GM12878 (cell line): ENCODE results near the gene GPN1.

Experiments
- ATF3 ChIP-seq: IDR thresholded peaks from 2 replicates; pipeline ENCODE4 v1.6.1; 2011; ENCODE audit warnings: low read depth, mild to moderate bottlenecking, low read length, moderate library complexity, borderline replicate concordance; ENCODE audit errors: extremely low read depth
- CTCF ChIP-seq, 3 experiments: IDR thresholded peaks in 2 of 3; conservative IDR thresholded peaks in 1 of 3; 2 replicates each; pipeline ENCODE4 v1.5.1; 2011; ENCODE audit warnings: low read depth in 3 of 3, low read length in 3 of 3, mild to moderate bottlenecking in 3 of 3, control low read depth in 2 of 3, moderate library complexity in 2 of 3, inconsistent platforms in 1 of 3, mixed read lengths in 1 of 3; ENCODE audit not compliant: control insufficient read depth in 2 of 3, insufficient read depth in 1 of 3; ENCODE audit errors: extremely low read depth in 1 of 3
- EZH2 ChIP-seq: IDR thresholded peaks from 2 replicates; pipeline ENCODE4 v1.6.1; 2012; ENCODE audit warnings: low read depth, mild to moderate bottlenecking, control low read depth, inconsistent platforms, low read length, borderline replicate concordance; ENCODE audit not compliant: control insufficient read depth
- LARP7 ChIP-seq: fragments of 450-650 bp; IDR thresholded peaks from 2 replicates; pipeline ENCODE4 v1.6.1; 2017; ENCODE audit warnings: mild to moderate bottlenecking
- POLR2AphosphoS5 ChIP-seq: IDR thresholded peaks from 2 replicates; pipeline ENCODE4 v1.6.1; 2011; ENCODE audit warnings: mild to moderate bottlenecking, low read length, inconsistent platforms
- SRF ChIP-seq, 2 experiments: IDR thresholded peaks; 2 replicates each; pipeline ENCODE4 v1.6.1; 2011; ENCODE audit warnings: low read depth in 2 of 2, low read length in 2 of 2, mild to moderate bottlenecking in 1 of 2, moderate library complexity in 1 of 2
- YY1 ChIP-seq: IDR thresholded peaks from 2 replicates; pipeline ENCODE4 v1.6.1; 2011; ENCODE audit warnings: low read depth, mild to moderate bottlenecking, low read length
- ZBTB11 ChIP-seq: fragments of 450-650 bp; formaldehyde crosslinking; IDR thresholded peaks from 2 replicates; pipeline ENCODE4 v1.5.0; 2022; ENCODE audit warnings: mild to moderate bottlenecking, missing genetic modification characterization

GRCh38 chr2:27683390-27684071 lies 54.7 kb downstream of the GPN1 start:
- TF ChIP-seq CTCF (IDR thresholded peaks at IDR 0.05 in 2 of 3, conservative IDR thresholded peaks at IDR 0.05 in 1 of 3; ENCODE audit: control insufficient read depth in 2 of 3, extremely low read depth in 1 of 3, insufficient read depth in 1 of 3, low read depth in 3 of 3, low read length in 3 of 3) (peak; percentile 94 to 99 (median 99)), ATF3 (peak; percentile 59; the same call in 1 of the 2 replicates), SRF (IDR thresholded peaks at IDR 0.05; ENCODE audit: low read depth in 2 of 2, low read length in 2 of 2) (no peak), YY1 (peak; percentile 72), ZBTB11 (CRISPR knock-in tag) (no peak), LARP7 (no peak), EZH2 (no peak), POLR2AphosphoS5 (no peak)
